Measurements from ENCODE around the gene INSR.

DNA sequence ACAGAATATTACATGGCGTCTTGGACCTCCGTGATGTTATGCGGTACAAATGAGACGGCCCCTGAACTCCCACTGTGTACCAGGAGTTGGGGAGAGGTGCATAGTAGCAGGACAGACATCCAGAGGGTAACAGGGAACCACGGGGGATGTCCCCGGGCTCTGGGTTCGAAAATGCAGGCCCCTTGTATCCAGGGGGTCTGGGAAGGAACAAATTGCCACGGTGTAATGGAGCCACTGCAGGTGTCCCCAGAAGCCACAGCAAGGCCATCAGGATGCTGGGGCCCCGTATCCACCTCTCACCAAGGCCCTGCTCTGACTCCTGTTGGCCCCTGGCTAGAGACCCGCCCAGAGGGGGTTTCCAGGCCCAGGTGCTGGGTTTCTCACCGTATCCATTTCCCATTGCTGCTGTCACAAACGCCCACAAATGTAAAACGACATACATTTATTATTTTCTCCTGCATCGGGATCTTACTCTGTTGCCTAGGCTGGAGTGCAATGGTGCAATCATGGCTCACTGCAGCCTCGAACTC is 77.8 kb downstream of the INSR start:
- TF ChIP-seq, protein P1, sequence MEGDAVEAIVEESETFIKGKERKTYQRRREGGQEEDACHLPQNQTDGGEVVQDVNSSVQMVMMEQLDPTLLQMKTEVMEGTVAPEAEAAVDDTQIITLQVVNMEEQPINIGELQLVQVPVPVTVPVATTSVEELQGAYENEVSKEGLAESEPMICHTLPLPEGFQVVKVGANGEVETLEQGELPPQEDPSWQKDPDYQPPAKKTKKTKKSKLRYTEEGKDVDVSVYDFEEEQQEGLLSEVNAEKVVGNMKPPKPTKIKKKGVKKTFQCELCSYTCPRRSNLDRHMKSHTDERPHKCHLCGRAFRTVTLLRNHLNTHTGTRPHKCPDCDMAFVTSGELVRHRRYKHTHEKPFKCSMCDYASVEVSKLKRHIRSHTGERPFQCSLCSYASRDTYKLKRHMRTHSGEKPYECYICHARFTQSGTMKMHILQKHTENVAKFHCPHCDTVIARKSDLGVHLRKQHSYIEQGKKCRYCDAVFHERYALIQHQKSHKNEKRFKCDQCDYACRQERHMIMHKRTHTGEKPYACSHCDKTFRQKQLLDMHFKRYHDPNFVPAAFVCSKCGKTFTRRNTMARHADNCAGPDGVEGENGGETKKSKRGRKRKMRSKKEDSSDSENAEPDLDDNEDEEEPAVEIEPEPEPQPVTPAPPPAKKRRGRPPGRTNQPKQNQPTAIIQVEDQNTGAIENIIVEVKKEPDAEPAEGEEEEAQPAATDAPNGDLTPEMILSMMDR (IDR thresholded peaks at IDR 0.05) = no peak
- TF ChIP-seq POLR2A (IDR thresholded peaks at IDR 0.05) = no peak
